Lower leg skin (tissue), 3 donors: Measurements from ENCODE around the gene ZSCAN10.

Experiments used
- POLR2A ChIP-seq, 2 donors: fragments of 450-650 bp; IDR thresholded peaks; one replicate each; pipeline ENCODE4 v1.6.1; 2016 to 2017; ENCODE audit warnings: antibody characterized with exemption in 2 of 2, mild to moderate bottlenecking in 1 of 2, moderate library complexity in 1 of 2
- TF ChIP-seq, protein P1 (sequence below), 3 donors: fragments of 450-650 bp; IDR thresholded peaks; one replicate each; pipeline ENCODE4 v1.5.1; 2016; ENCODE audit warnings: antibody characterized with exemption in 3 of 3, mild to moderate bottlenecking in 3 of 3, moderate library complexity in 2 of 3

DNA sequence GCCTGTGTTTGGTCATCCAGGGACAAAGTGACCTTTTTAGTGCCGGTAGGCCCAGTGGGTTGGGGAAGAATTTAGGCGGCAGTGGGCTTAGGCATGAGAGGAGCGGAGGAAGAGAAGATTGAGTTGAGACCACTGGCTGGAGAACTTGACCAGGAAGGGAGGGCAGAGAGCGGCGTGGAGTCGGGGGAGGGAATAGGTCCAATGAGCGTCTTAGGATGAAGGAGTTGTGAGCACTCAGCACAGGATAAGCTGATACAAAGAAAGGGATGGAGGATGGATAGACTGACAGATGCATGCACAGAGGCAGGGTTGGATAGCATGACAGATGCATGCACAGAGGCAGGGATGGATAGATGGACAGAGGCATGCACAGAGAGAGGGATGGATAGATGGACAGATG is 25.6 kb downstream of the ZSCAN10 start:
- TF ChIP-seq, protein P1, sequence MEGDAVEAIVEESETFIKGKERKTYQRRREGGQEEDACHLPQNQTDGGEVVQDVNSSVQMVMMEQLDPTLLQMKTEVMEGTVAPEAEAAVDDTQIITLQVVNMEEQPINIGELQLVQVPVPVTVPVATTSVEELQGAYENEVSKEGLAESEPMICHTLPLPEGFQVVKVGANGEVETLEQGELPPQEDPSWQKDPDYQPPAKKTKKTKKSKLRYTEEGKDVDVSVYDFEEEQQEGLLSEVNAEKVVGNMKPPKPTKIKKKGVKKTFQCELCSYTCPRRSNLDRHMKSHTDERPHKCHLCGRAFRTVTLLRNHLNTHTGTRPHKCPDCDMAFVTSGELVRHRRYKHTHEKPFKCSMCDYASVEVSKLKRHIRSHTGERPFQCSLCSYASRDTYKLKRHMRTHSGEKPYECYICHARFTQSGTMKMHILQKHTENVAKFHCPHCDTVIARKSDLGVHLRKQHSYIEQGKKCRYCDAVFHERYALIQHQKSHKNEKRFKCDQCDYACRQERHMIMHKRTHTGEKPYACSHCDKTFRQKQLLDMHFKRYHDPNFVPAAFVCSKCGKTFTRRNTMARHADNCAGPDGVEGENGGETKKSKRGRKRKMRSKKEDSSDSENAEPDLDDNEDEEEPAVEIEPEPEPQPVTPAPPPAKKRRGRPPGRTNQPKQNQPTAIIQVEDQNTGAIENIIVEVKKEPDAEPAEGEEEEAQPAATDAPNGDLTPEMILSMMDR (IDR thresholded peaks at IDR 0.05) = no peak
- no peak for TF ChIP-seq POLR2A (IDR thresholded peaks at IDR 0.05)
